ENCODE results near the gene XYLT1. TPM values are rescaled to one million over a fixed set of nuclear protein-coding genes. Genes with fewer than 3 reads are reported as not detected.

The XYLT1 gene
- 1 to 10 TPM; 1.7 to 2.5 (median 1.8) TPM for total RNA-seq
- 1 to 10 TPM in 2 of 3 donors, under 1 TPM in 1; 0.67 to 1.6 (median 1.1) TPM for polyA plus RNA-seq
- long read RNA-seq, donor 1, partial matches to known transcripts, result 1 of 1 reads
- long read RNA-seq, donor 1, other reads (novel, unspliced or antisense), result 0 of 1 reads
- long read RNA-seq, donor 2, full-length matches to known transcripts, result 1 of 2 reads
- long read RNA-seq, donor 2, partial matches to known transcripts, result 0 of 2 reads
- long read RNA-seq, donor 2, other reads (novel, unspliced or antisense), result 1 of 2 reads

GRCh38 chr16:17470908-17471718, at the start of gene XYLT1:
Gene XYLT1 (minus strand): TSS chr16:17470960. CDS start chr16:17470796, 164 bp downstream.
- H3K4me3 ChIP-seq, result peak within 1 kb of the TSS; percentile 67
- H3K36me3 ChIP-seq (ENCODE audit: insufficient read depth in 1 of 2, low read depth in 1 of 2), result no peaks in the 10 kb centered on the region
- peak; percentile 74 to 83 for DNase-seq
- ATAC-seq, result peak; percentile 63 to 93 (median 86)
- H3K4me1 ChIP-seq, result peaks cover 3% of the 10 kb centered on the region
- intact Hi-C loops (cut with DNase I), result loop anchor here in 1 of 2 donors (2.0 kb wide), 1 partner anchor 192 kb away; no protein-coding TSS in a partner anchor
- 6 to 11% (median 7%) methylated on average over 26 to 35 of the region's 36 CpGs for WGBS, 3 donors
- no peaks in the 10 kb centered on the region for H3K9me3 ChIP-seq
- peaks cover 0 to 10% (median 6%) of the 10 kb centered on the region in 3 donors for H3K27me3 ChIP-seq (ENCODE audit: insufficient read depth in 3 of 3, low read length in 2 of 3)
- TF ChIP-seq CTCF (IDR thresholded peaks at IDR 0.05), result no peak
- peak within 1 kb of the TSS; percentile 48 for H3K27ac ChIP-seq

GRCh38 chr16:17520111-17520510, 49.4 kb upstream of the XYLT1 start:
- TF ChIP-seq CTCF (IDR thresholded peaks at IDR 0.05), result no peak
- Histone ChIP-seq H3K4me1 (no peaks in the 10 kb centered on the region), H3K4me3 (no peak overlapping the region), H3K36me3 (ENCODE audit: insufficient read depth in 1 of 2, low read depth in 1 of 2) (no peaks in the 10 kb centered on the region), H3K27me3 (ENCODE audit: insufficient read depth in 3 of 3, low read length in 2 of 3) (peaks cover 0 to 4% (median 0%) of the 10 kb centered on the region in 3 donors), H3K9me3 (no peaks in the 10 kb centered on the region), H3K27ac (no peak overlapping the region)
- intact Hi-C loops (cut with DNase I), result no loop called here
- WGBS, 3 donors, result 56 to 75% (median 60%) methylated on average over 3 of the region's 3 CpGs
- ATAC-seq, result no peak
- no peak for DNase-seq

GRCh38 chr16:17519101-17519955, 48.6 kb upstream of the XYLT1 start:
- WGBS, 3 donors, result 23 to 36% (median 26%) methylated on average over 9 of the region's 9 CpGs
- no peak overlapping the region for H3K4me3 ChIP-seq
- no peak for TF ChIP-seq CTCF (IDR thresholded peaks at IDR 0.05)
- ATAC-seq (peak in 1 of 4 donors; percentile 63), DNase-seq (no peak)
- no peaks in the 10 kb centered on the region for H3K36me3 ChIP-seq (ENCODE audit: insufficient read depth in 1 of 2, low read depth in 1 of 2)
- H3K27ac ChIP-seq, result no peak overlapping the region
- H3K9me3 ChIP-seq, result no peaks in the 10 kb centered on the region
- H3K27me3 ChIP-seq (ENCODE audit: insufficient read depth in 3 of 3, low read length in 2 of 3), result peaks cover 0 to 4% (median 0%) of the 10 kb centered on the region in 3 donors
- intact Hi-C loops (cut with DNase I), result no loop called here
- H3K4me1 ChIP-seq, result no peaks in the 10 kb centered on the region

- intact Hi-C loops (cut with DNase I), result no loop called here
- no peak for TF ChIP-seq CTCF (IDR thresholded peaks at IDR 0.05)
- ATAC-seq, result no peak
Measured at GRCh38 chr16:17518441-17518840, 47.7 kb upstream of the XYLT1 start.

More at GRCh38 chr16:17518441-17518840, 47.7 kb upstream of the XYLT1 start:
- H3K4me3 ChIP-seq, result no peak overlapping the region
- no peak for DNase-seq
- no peaks in the 10 kb centered on the region for H3K4me1 ChIP-seq
- peaks cover 0 to 4% (median 0%) of the 10 kb centered on the region in 3 donors for H3K27me3 ChIP-seq (ENCODE audit: insufficient read depth in 3 of 3, low read length in 2 of 3)
- H3K36me3 ChIP-seq (ENCODE audit: insufficient read depth in 1 of 2, low read depth in 1 of 2), result no peaks in the 10 kb centered on the region
- H3K9me3 ChIP-seq, result no peaks in the 10 kb centered on the region
- H3K27ac ChIP-seq, result no peak overlapping the region
- WGBS, 3 donors, result 69 to 81% (median 79%) methylated on average over 3 of the region's 3 CpGs

All from psoas muscle (tissue), 8 donors.